GM12875 (cell line): ENCODE results near the gene ENO3.

Experiments used
- H3K4me3 ChIP-seq: one replicate; pipeline ENCODE4 v1.5.1; 2011; ENCODE audit warnings: low read depth, low read length, control low read depth
- TF ChIP-seq, protein P1 (sequence below): IDR thresholded peaks from 2 replicates; pipeline ENCODE4 v1.5.1; 2011; ENCODE audit warnings: low read depth, mild to moderate bottlenecking, control low read depth, inconsistent platforms, low read length, moderate library complexity, borderline replicate concordance; ENCODE audit not compliant: insufficient read depth

ENO3 gene

DNA sequence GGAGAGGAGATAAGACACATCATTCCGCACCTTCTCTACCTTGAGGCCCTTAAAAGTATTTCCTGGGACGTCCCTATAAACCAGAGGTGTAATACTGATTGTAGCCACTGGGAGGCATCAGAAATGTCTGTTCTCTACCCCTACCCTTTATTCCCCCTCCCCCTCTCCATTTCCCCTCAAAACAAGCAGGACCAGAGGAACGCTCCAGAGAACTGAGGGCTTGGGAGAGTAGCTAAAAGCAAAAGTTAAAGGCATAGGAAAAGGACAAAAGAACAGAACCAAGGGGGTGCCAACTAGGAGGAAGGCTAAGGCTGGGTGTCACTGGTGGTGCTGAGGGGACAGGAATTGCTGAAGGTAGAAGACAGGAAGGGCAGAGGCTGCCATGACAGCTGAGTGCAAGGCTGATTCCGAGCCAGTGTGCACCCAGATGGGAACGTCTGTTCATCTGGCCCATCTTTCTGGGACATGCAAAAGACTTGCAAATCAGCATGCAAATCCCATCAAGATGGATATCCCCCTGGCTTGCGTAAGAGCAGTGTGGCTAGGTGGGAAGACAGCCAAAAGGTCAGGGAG lies 29.8 kb downstream of the ENO3 start:
- TF ChIP-seq, protein P1, sequence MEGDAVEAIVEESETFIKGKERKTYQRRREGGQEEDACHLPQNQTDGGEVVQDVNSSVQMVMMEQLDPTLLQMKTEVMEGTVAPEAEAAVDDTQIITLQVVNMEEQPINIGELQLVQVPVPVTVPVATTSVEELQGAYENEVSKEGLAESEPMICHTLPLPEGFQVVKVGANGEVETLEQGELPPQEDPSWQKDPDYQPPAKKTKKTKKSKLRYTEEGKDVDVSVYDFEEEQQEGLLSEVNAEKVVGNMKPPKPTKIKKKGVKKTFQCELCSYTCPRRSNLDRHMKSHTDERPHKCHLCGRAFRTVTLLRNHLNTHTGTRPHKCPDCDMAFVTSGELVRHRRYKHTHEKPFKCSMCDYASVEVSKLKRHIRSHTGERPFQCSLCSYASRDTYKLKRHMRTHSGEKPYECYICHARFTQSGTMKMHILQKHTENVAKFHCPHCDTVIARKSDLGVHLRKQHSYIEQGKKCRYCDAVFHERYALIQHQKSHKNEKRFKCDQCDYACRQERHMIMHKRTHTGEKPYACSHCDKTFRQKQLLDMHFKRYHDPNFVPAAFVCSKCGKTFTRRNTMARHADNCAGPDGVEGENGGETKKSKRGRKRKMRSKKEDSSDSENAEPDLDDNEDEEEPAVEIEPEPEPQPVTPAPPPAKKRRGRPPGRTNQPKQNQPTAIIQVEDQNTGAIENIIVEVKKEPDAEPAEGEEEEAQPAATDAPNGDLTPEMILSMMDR: peak; percentile 59
- no peak overlapping the region for H3K4me3 ChIP-seq

DNA sequence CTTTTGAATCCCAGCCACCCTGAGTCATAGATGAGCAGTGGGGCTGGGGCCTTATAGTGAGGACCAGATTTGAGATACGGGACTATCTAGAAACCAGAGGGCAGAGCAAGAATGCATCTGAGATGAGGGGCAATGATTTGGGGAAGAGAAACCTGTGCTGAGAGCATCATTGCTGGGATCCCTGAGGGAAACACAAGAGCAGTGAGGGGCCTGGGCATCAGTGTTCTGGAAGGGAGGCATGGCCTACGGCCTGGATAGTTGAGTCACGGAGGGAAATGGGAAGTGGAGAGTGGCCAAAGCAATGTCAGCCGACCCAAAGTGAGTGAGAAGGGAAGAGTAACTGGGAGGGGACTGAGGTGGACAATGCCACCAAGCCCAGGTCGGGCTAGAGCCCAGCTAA lies 31.4 kb downstream of the ENO3 start:
- H3K4me3 ChIP-seq: no peak overlapping the region
- TF ChIP-seq, protein P1: no peak

DNA sequence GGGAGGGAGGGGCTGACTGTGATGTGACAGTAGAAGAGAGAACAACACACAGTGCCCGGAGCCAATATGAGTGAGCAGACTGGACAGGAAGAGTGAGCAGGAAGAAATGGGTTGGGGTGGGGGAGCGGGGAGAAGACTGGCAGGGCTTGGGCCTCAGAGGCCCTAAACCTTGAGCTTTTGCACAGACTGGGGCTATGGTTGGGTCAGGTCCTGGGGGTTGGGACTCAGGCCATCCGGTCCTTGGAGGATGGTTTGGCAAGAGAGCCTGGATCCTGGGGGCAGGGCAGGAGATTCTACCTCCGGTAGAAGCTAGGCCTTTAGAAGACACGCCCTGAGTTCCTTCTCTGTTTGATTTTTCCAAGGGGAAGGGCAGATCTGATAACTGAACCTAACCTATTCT lies 35.5 kb downstream of the ENO3 start:
- H3K4me3 ChIP-seq: peak overlapping the region; percentile 100
- TF ChIP-seq, protein P1: no peak

DNA sequence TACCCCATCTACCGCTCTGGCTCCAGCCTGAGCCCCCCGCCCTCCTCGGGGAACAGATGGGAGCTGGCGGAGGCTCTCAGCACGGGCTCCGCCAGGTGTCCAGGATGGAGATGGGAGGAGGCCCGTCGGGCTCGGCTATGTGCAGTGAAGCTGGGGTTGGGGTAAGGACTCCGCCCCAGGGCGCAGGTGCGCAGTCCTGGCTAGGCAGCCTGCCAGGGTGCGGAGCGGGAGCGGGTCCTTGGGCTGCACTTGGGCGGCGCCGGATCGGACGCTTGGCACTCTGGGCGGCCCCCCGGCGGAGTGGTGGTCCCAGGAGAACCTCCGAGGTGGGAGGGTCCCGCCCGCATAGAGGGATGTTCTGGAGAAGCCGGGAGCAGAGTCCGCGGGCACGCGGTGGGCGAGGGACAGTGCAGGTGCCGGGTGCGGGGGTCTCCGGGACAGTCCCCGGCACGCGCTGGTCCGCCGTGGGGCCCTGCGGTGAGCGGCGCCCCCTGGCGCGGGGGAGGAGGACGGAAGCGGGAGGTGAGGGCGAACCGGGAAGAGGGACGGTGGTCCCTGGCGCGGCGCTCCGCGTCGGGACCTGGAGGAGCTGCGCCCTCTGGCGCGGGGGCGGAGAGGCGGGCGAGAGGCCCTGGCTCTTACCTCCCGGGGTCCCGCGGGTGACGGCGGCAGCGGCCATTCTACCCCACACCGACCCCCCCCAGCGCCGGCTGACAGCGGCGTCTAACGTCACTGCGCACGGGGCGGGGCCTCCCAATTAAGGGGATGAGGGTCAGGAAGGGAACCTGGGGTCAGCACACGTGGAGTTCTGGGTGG lies 36.2 kb downstream of the ENO3 start, which contains the start of gene CAMTA2:
Gene CAMTA2, minus strand, starts transcription at position 725 of the 816 bp plus-strand sequence. CDS start 1,453 bp downstream, outside the sequence.
- peak within 1 kb of the TSS; percentile 100 for H3K4me3 ChIP-seq
- TF ChIP-seq, protein P1: peak; percentile 80

DNA sequence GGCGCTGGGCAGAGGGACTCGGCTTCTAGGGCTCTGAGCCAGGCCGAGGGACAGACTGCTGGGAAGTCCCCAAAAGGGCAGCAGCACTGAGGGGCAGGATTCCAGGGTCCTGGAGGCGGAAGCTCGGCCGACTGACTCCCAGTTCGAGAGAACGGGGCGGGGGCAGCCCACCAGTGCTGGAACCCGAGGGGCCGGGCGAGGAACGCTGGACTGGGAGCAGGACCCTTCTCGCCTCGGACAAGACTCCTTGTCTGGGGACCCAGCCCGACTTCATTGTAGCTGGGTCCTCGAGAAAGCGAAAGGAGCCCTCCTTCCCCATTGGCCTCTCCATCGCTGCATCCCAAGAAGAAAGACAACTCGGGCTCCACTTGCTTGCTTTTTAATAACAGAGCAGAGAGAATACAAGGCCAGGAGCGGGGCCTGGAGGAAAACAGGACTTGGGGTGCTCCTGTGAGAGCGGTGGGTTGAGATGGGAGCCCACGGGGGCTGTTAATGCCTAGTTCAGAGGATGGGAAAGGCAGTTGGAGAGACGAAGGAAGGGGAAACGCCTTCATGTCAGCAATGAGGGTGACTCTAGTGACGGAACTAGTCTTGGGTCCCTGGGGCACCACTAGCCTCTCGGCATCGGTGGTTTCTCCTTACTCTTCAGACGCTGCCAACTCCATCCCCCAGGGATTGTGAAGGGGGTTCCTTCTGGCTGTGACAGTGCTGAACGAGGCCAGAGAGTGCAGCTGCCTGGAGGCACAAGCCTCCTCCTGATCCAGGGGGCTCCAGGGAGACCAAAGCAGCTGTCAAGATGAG lies 37.0 kb downstream of the ENO3 start:
- H3K4me3 ChIP-seq: peak overlapping the region; percentile 100
- TF ChIP-seq, protein P1: no peak

DNA sequence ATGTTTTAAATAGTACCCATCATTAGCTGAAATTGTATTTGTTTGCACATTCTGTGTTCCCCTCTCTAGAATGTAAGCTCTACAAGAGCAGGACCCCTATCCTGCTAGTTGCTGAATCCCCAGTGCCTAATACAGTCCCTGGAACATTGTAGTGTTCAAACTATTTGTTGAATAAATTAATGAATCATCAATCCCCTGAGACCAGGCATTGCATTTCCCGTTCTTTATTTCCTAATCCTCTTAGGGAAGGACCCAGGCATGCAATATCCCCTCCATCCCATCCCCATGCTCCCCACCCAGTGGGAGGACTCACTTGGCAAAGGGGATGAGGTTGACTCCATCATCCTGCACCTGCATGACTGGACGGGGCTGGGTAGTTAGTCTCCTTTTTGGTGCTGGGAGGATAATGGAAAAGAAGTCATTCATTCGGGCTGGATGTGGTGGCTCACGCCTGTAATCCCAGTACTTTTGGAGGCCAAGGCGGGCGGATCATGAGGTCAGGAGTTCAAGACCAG lies 43.2 kb downstream of the ENO3 start:
- TF ChIP-seq, protein P1: no peak
- no peak overlapping the region for H3K4me3 ChIP-seq
